Measurements from ENCODE around the gene LIX1. TPM values are rescaled to one million over a fixed set of nuclear protein-coding genes. Genes with fewer than 3 reads are reported as not detected.

The LIX1 gene
- total and polyA plus RNA-seq, 2 of the 8 experiments (the other 6 are each of a cell fraction or from before 2014, with no cell fraction given) = 0.26 to 0.45 TPM

GRCh38 chr5:97183100-97183929 is 40.9 kb upstream of the LIX1 start, which contains the start of gene RIOK2 (continued):
- TF ChIP-seq NANOG (IDR thresholded peaks at IDR 0.05; ENCODE audit: insufficient read depth, low read depth, low read length, poor library complexity, severe bottlenecking) (no peak), TCF12 (IDR thresholded peaks at IDR 0.05; ENCODE audit: low read depth, low read length) (peak; percentile 66; the same call in 1 of the 2 replicates), KDM1A (IDR thresholded peaks at IDR 0.05; ENCODE audit: borderline replicate concordance, low read length) (no peak), PHF8 (conservative IDR thresholded peaks at IDR 0.05; ENCODE audit: low read depth, low read length) (peak; percentile 65), SP4 (IDR thresholded peaks at IDR 0.05; ENCODE audit: low read length) (no peak), KDM4A (IDR thresholded peaks at IDR 0.05; ENCODE audit: low read depth, low read length, severe bottlenecking) (peak; percentile 58), EGR1 (IDR thresholded peaks at IDR 0.05; ENCODE audit: borderline replicate concordance, low read depth, low read length) (0 out of 2 replicates have a peak, but pooled peaks have one; percentile 64), BRCA1 (IDR thresholded peaks at IDR 0.05; ENCODE audit: low read depth, low read length) (no peak), GTF2F1 (IDR thresholded peaks at IDR 0.05; ENCODE audit: borderline replicate concordance, low read depth, low read length) (no peak)
